Ascending aorta (tissue), 2 donors: ENCODE measurements around the gene HSD17B11. TPM values are rescaled to one million over a fixed set of nuclear protein-coding genes. Genes with fewer than 3 reads are reported as not detected.

Source experiments
- DNase-seq, 2 donors: peaks; one replicate each; pipeline ENCODE4 v3.0.0-alpha.2; 2019; ENCODE audit warnings: low spot score in 2 of 2
- H3K27ac ChIP-seq, 2 donors: fragments of 200-600 bp; sonication (generic); one replicate each; pipeline ENCODE4 v1.5.1; 2016 to 2017; ENCODE audit warnings: mild to moderate bottlenecking in 1 of 2
- H3K27me3 ChIP-seq: fragments of 200-600 bp; sonication (generic); one replicate; pipeline ENCODE4 v1.5.1; 2017
- H3K36me3 ChIP-seq, 2 donors: fragments of 200-600 bp; sonication (generic); one replicate each; pipeline ENCODE4 v1.5.1; 2016
- H3K4me1 ChIP-seq, 2 donors: fragments of 200-600 bp; sonication (generic); one replicate each; pipeline ENCODE4 v1.5.1; 2016 to 2017; ENCODE audit warnings: mild to moderate bottlenecking in 1 of 2
- H3K4me3 ChIP-seq, 2 donors: fragments of 200-600 bp; sonication (generic); one replicate each; pipeline ENCODE4 v1.5.1; 2016 to 2017; ENCODE audit warnings: mild to moderate bottlenecking in 1 of 2
- H3K9me3 ChIP-seq, 2 donors: fragments of 200-600 bp; sonication (generic); one replicate each; pipeline ENCODE4 v1.5.1; 2016
- intact Hi-C: fragments of 100-400 bp; cut with DNase I; formaldehyde crosslinking; loops from one replicate; pipeline ENCODE4 v1.15.1; 2023
- total RNA-seq: library from RNA; depleted of rRNA; stranded (reverse); fragments of >200 nt; gene quantifications from one replicate; pipeline ENCODE4 v1.1.0, GENCODE V29; 2016
- TF ChIP-seq, protein P1 (sequence below), 3 experiments: fragments of 200-600 bp in 2 of 3; fragments of 450-650 bp in 1 of 3; sonication (generic) in 2 of 3; IDR thresholded peaks; one replicate each; pipeline ENCODE4 v1.5.1; 2016 to 2019; ENCODE audit warnings: antibody characterized with exemption in 3 of 3, mild to moderate bottlenecking in 1 of 3, moderate library complexity in 1 of 3

The HSD17B11 gene
- total RNA-seq, 1 donor from 2014 or later, result 29.8 TPM

DNA sequence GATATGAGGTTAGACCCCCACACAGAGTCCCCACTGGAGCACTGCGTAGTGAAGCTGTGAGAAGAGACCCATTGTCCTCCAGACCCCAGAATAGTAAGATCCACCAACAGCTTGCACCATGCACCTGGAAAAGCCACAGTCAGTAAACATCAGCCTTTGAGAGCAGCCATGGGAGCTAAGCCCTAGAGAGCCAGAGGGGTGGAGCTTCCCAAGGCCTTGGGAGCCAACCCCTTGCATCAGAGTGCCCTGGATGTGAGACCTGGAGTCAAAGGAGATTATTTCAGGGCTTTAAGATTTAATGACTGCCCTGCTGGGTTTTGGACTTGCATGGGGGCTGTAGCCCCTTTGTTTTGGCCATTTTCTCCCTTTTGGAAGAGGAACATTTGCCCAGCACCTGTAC is 104.0 kb downstream of the HSD17B11 start:
- TF ChIP-seq, protein P1, sequence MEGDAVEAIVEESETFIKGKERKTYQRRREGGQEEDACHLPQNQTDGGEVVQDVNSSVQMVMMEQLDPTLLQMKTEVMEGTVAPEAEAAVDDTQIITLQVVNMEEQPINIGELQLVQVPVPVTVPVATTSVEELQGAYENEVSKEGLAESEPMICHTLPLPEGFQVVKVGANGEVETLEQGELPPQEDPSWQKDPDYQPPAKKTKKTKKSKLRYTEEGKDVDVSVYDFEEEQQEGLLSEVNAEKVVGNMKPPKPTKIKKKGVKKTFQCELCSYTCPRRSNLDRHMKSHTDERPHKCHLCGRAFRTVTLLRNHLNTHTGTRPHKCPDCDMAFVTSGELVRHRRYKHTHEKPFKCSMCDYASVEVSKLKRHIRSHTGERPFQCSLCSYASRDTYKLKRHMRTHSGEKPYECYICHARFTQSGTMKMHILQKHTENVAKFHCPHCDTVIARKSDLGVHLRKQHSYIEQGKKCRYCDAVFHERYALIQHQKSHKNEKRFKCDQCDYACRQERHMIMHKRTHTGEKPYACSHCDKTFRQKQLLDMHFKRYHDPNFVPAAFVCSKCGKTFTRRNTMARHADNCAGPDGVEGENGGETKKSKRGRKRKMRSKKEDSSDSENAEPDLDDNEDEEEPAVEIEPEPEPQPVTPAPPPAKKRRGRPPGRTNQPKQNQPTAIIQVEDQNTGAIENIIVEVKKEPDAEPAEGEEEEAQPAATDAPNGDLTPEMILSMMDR (IDR thresholded peaks at IDR 0.05), result no peak

More for the DNA sequence above, 104.0 kb downstream of the HSD17B11 start:
- no peak overlapping the region for H3K27ac ChIP-seq
- H3K4me1 ChIP-seq, result no peaks in the 10 kb centered on the region
- DNase-seq, result no peak
- H3K27me3 ChIP-seq, result no peaks in the 10 kb centered on the region
- peaks cover 0 to 13% of the 10 kb centered on the region in 2 donors for H3K9me3 ChIP-seq
- no peak overlapping the region for H3K4me3 ChIP-seq
- intact Hi-C loops, result no loop called here
- H3K36me3 ChIP-seq, result no peaks in the 10 kb centered on the region

Other genes with a start within 250 kb of the HSD17B11 start
- gene KLHL8, start 170.6 kb downstream of the HSD17B11 start, total RNA-seq, result 5.4 TPM
- gene HSD17B13, start 68.3 kb downstream of the HSD17B11 start, total RNA-seq, result not detected
- gene NUDT9, start 31.4 kb upstream of the HSD17B11 start, total RNA-seq, result 35.9 TPM
- 830 TPM for gene SPARCL1, start 138.2 kb upstream of the HSD17B11 start, total RNA-seq
- gene DSPP, start 217.3 kb upstream of the HSD17B11 start, total RNA-seq, result not detected